SJCRH30 (cell line): ENCODE results near the gene CMTM4. TPM values are rescaled to one million over a fixed set of nuclear protein-coding genes. Genes with fewer than 3 reads are reported as not detected.
"Not testable (repeated sequence)": the region's sequence is repeated elsewhere in the genome, so short reads cannot be mapped to it uniquely, and the experiment has no call there.

ENCODE experiments used
- DNase-seq, 2 experiments: peaks; one replicate each; pipeline ENCODE4 v3.0.0-alpha.2; 2015 to 2020
- H3K27ac ChIP-seq: fragments of 250-450 bp; sonication (Bioruptor Pico); 2 replicates; pipeline ENCODE4 v1.5.1; 2020; ENCODE audit warnings: mild to moderate bottlenecking, moderate library complexity
- H3K27me3 ChIP-seq: fragments of 250-450 bp; sonication (Bioruptor Pico); 2 replicates; pipeline ENCODE4 v1.5.1; 2020; ENCODE audit warnings: mild to moderate bottlenecking, moderate library complexity
- H3K36me3 ChIP-seq: fragments of 250-450 bp; sonication (Bioruptor Pico); 2 replicates; pipeline ENCODE4 v1.5.1; 2020; ENCODE audit warnings: mild to moderate bottlenecking, moderate library complexity
- H3K4me1 ChIP-seq: fragments of 250-450 bp; sonication (Bioruptor Pico); 2 replicates; pipeline ENCODE4 v1.5.1; 2020; ENCODE audit warnings: mild to moderate bottlenecking, moderate library complexity
- H3K4me3 ChIP-seq: fragments of 250-450 bp; sonication (Bioruptor Pico); 2 replicates; pipeline ENCODE4 v1.5.1; 2020; ENCODE audit warnings: mild to moderate bottlenecking, moderate library complexity
- H3K9me3 ChIP-seq: fragments of 250-450 bp; sonication (Bioruptor Pico); replicated peaks from 2 replicates; pipeline ENCODE4 v1.5.1; 2020; ENCODE audit warnings: mild to moderate bottlenecking, moderate library complexity
- total RNA-seq: library from RNA; depleted of rRNA; stranded (reverse); fragments of >200 nt; shearing (Covaris generic); gene quantifications from 2 replicates; pipeline ENCODE4 v1.2.3, GENCODE V29; 2014

The CMTM4 gene
- total RNA-seq, 1 experiment from 2014 or later = 29.4 TPM

- Histone ChIP-seq H3K27me3 (no peaks in the 10 kb centered on the region), H3K9me3 (no peaks in the 10 kb centered on the region), H3K4me1 (no peaks in the 10 kb centered on the region), H3K4me3 (no peak overlapping the region), H3K36me3 (no peaks in the 10 kb centered on the region), H3K27ac (no peak overlapping the region)
- no peak for DNase-seq
These were observed 25.7 kb downstream of the CMTM4 start for GRCh38 chr16:66670691-66671388.

GRCh38 chr16:66668777-66669444 is 27.6 kb downstream of the CMTM4 start:
- H3K36me3 ChIP-seq = no peaks in the 10 kb centered on the region
- H3K27me3 ChIP-seq = no peaks in the 10 kb centered on the region
- DNase-seq = no peak
- H3K27ac ChIP-seq = no peak overlapping the region
- no peak overlapping the region for H3K4me3 ChIP-seq
- H3K9me3 ChIP-seq = no peaks in the 10 kb centered on the region
- no peaks in the 10 kb centered on the region for H3K4me1 ChIP-seq

DNA sequence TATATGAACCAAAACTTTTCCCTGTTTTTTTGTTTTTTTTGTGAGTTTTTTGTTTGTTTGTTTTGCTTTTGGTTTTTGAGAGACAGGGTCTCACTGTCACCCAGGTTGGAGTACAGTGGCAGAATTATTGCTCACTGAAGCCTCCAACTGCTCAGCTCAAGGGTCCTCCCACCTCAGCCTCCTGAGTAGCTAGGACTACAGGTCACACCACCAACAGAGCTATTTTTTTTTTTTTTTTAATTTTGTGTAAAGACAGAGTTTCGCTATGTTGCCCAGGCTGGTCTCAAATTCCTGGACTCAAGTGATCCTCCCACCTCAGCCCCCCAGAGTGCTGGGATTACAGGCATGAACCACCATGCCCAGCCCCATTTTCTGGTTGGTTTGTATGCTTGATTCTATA is 28.6 kb downstream of the CMTM4 start:
- Histone ChIP-seq H3K9me3 (no peaks in the 10 kb centered on the region), H3K27me3 (no peaks in the 10 kb centered on the region), H3K4me3 (no peak overlapping the region), H3K27ac (no peak overlapping the region), H3K36me3 (no peaks in the 10 kb centered on the region), H3K4me1 (no peaks in the 10 kb centered on the region)
- DNase-seq = no peak

GRCh38 chr16:66662445-66663194 is 33.9 kb downstream of the CMTM4 start:
- Histone ChIP-seq H3K27ac (no peak overlapping the region), H3K36me3 (no peaks in the 10 kb centered on the region), H3K9me3 (no peaks in the 10 kb centered on the region), H3K27me3 (no peaks in the 10 kb centered on the region), H3K4me1 (no peaks in the 10 kb centered on the region), H3K4me3 (no peak overlapping the region)
- peak in 1 of 2 experiments; percentile 57 for DNase-seq

DNA sequence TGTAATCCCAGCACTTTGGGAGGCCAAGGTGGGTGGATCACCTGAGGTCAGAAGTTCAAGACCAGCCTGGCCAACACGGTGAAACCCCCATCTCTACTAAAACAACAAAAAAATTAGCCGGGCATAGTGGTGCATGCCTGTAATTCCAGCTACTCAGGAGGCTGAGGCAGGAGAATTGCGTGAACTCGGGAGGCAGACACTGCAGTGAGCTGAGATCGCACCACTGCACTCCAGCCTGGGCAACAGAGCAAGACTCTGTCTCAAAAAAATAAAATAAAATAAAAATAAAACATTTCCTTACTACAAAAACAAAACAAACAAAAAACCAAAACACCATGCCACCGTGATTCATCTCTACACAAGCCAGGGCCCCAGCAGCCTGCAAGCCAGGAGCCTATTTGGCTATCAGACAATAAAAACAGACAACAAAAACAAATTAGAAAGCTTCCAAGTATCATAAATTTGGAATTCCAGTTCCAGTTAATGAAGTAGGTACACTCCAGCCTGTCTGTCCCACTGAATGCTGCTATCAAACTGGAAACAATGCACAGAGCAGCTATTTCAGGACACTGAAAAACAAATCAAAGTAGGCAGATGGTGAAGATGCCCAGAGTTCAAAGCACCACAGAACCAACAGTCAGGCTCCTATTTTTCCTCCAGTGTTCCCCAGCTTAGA is 34.7 kb downstream of the CMTM4 start:
- not testable (repeated sequence) for DNase-seq, H3K27me3 ChIP-seq, H3K4me3 ChIP-seq, H3K4me1 ChIP-seq, H3K36me3 ChIP-seq, H3K27ac ChIP-seq, H3K9me3 ChIP-seq

GRCh38 chr16:66661210-66661560 is 35.4 kb downstream of the CMTM4 start:
- H3K4me3 ChIP-seq = no peak overlapping the region
- no peak overlapping the region for H3K27ac ChIP-seq
- H3K9me3 ChIP-seq = no peaks in the 10 kb centered on the region
- H3K4me1 ChIP-seq = no peaks in the 10 kb centered on the region
- DNase-seq = no peak
- H3K36me3 ChIP-seq = no peaks in the 10 kb centered on the region
- no peaks in the 10 kb centered on the region for H3K27me3 ChIP-seq

GRCh38 chr16:66660422-66661209 is 35.9 kb downstream of the CMTM4 start:
- no peak overlapping the region for H3K27ac ChIP-seq
- no peaks in the 10 kb centered on the region for H3K27me3 ChIP-seq
- no peaks in the 10 kb centered on the region for H3K9me3 ChIP-seq
- no peak overlapping the region for H3K4me3 ChIP-seq
- peak; percentile 74 to 79 for DNase-seq
- H3K36me3 ChIP-seq = no peaks in the 10 kb centered on the region
- H3K4me1 ChIP-seq = no peaks in the 10 kb centered on the region

DNA sequence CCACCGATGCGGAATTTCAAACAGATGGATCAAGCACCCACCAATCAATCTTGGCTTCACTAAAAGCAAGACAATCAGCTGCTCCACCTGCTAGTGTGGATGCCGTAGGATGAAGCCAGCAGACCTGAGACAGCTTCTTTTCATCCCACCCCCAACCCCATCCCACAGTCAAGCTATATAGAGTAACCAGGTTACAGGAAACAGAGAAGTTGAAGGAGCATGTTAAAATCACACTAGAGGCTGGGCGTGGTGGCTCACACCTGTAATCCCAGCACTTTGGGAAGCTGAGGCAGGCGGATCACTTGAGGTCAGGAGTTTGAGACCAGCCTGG is 37.7 kb downstream of the CMTM4 start:
- Histone ChIP-seq H3K4me1 (no peaks in the 10 kb centered on the region), H3K36me3 (no peaks in the 10 kb centered on the region), H3K27ac (no peak overlapping the region), H3K9me3 (no peaks in the 10 kb centered on the region), H3K27me3 (no peaks in the 10 kb centered on the region), H3K4me3 (no peak overlapping the region)
- DNase-seq = no peak

GRCh38 chr16:66658143-66658859 is 38.2 kb downstream of the CMTM4 start:
- no peaks in the 10 kb centered on the region for H3K9me3 ChIP-seq
- no peak overlapping the region for H3K4me3 ChIP-seq
- DNase-seq = no peak
- no peak overlapping the region for H3K27ac ChIP-seq
- no peaks in the 10 kb centered on the region for H3K4me1 ChIP-seq
- no peaks in the 10 kb centered on the region for H3K27me3 ChIP-seq
- no peaks in the 10 kb centered on the region for H3K36me3 ChIP-seq

DNA sequence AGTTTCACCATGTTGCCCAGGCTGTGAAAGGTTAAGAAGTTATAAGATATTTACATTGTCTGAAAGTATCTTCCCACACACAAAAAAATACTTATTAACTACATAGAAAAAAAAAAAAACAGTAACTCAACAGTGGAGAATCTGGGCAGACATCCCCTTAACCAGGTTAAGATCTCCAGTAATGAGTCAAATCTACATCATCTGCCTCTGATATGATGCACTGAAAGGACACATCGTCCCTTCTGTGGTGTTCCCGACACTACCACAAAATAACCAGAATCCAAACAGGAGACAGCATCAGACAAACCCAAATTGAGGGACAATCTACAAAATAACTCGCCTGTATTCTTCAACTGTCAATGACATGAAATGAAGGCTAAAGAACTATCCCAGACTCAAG is 40.0 kb downstream of the CMTM4 start:
- no peaks in the 10 kb centered on the region for H3K36me3 ChIP-seq
- no peak for DNase-seq
- H3K27ac ChIP-seq = no peak overlapping the region
- H3K4me1 ChIP-seq = no peaks in the 10 kb centered on the region
- no peak overlapping the region for H3K4me3 ChIP-seq
- no peaks in the 10 kb centered on the region for H3K9me3 ChIP-seq
- no peaks in the 10 kb centered on the region for H3K27me3 ChIP-seq

DNA sequence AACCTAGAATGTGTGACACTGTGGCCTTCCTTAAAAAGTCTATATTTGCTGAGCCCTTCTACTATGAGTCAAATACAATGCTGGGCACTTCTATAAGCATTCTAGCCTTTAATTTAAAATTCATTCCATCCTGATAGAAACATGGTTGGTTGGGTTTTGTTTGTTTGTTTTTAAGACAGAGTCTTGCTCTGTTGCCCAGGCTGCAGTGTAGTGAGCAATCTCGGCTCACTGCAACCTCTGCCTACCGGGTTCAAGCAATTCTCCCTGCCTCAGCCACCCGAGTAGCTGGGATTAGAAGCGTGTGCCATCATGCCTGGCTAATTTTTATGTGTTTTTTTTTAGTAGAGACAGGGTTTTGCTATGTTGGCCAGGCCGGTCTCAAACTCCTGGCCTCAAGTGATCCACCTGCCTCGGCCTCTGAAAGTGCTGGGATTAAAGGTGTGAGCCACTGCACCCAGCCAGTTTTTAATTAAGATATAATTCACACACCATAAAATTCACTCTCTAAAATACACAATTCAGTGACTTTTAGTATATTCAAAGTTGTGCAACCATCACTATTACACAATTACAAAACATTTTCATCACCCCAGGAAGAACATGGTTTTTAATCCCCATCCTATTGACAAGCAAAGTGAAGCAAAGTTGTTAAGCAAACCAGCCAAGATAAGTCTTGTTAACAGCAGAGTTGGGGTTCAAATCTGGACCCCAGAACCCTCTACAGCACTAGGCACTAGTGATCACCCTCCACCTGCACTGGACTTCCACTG is 42.8 kb downstream of the CMTM4 start:
- no peaks in the 10 kb centered on the region for H3K27me3 ChIP-seq
- no peaks in the 10 kb centered on the region for H3K36me3 ChIP-seq
- peaks cover 10% of the 10 kb centered on the region; the same call in 1 of the 2 replicates for H3K4me1 ChIP-seq
- no peak for DNase-seq
- no peak overlapping the region for H3K4me3 ChIP-seq
- no peaks in the 10 kb centered on the region for H3K9me3 ChIP-seq
- H3K27ac ChIP-seq = no peak overlapping the region

GRCh38 chr16:66652661-66653360 is 43.7 kb downstream of the CMTM4 start:
- H3K36me3 ChIP-seq = no peaks in the 10 kb centered on the region
- no peak for DNase-seq
- no peaks in the 10 kb centered on the region for H3K27me3 ChIP-seq
- H3K27ac ChIP-seq = no peak overlapping the region
- peaks cover 10% of the 10 kb centered on the region; the same call in 1 of the 2 replicates for H3K4me1 ChIP-seq
- no peaks in the 10 kb centered on the region for H3K9me3 ChIP-seq
- no peak overlapping the region for H3K4me3 ChIP-seq

DNA sequence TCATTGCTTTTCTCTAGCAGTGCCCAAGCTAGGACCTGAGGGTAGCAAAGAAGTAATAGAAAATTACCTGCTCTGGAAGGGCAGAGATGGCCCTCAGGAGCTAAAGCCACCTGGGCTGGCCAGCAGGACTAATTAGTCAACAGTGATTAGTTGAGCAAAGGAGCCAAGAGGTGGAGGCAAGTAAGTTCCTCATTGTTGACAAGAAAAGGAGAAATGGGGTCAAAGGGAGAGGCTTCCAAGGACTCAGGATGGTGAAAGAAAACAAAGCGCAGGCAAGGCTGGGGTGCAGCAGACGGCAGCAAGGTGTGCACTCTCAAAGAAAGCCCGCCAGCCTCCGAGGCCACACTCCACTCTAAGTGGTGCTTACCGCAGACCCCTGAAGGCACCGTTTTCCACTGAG is 44.6 kb downstream of the CMTM4 start:
- no peak overlapping the region for H3K27ac ChIP-seq
- H3K4me3 ChIP-seq = no peak overlapping the region
- H3K9me3 ChIP-seq = no peaks in the 10 kb centered on the region
- H3K4me1 ChIP-seq = peaks cover 10% of the 10 kb centered on the region; the same call in 1 of the 2 replicates
- no peaks in the 10 kb centered on the region for H3K36me3 ChIP-seq
- H3K27me3 ChIP-seq = no peaks in the 10 kb centered on the region
- no peak for DNase-seq
